Measurements from ENCODE around the gene MYO5A. TPM values are rescaled to one million over a fixed set of nuclear protein-coding genes. Genes with fewer than 3 reads are reported as not detected.

Gene MYO5A
- total RNA-seq, 4 donors from 2014 or later: 5.8 to 51.2 (median 10.2) TPM

GRCh38 chr15:52290329-52290728, 238.4 kb downstream of the MYO5A start:
- no peaks in the 10 kb centered on the region for H3K27me3 ChIP-seq
- TF ChIP-seq POLR2A (IDR thresholded peaks at IDR 0.05) (no peak), CTCF (IDR thresholded peaks at IDR 0.05 in 4 of 5, conservative IDR thresholded peaks at IDR 0.05 in 1 of 5) (no peak)
- no peaks in the 10 kb centered on the region for H3K9me3 ChIP-seq
- no peaks in the 10 kb centered on the region for H3K36me3 ChIP-seq
- DNase-seq (no peak), ATAC-seq (no peak)
- no peak overlapping the region for H3K27ac ChIP-seq
- peaks cover 0 to 4% of the 10 kb centered on the region in 2 donors for H3K4me1 ChIP-seq
- H3K4me3 ChIP-seq: no peak overlapping the region
- in situ Hi-C loops (cut with MboI; ENCODE audit: low sequenced_read_pairs in 4 of 4) (no loop called here), intact Hi-C loops (cut with DNase I; ENCODE audit: low total_unique reads) (no loop called here)

- H3K4me1 ChIP-seq: no peaks in the 10 kb centered on the region
- no peaks in the 10 kb centered on the region for H3K36me3 ChIP-seq
- ATAC-seq (no peak), DNase-seq (no peak)
- intact Hi-C loops (cut with DNase I; ENCODE audit: low total_unique reads) (no loop called here), in situ Hi-C loops (cut with MboI; ENCODE audit: low sequenced_read_pairs in 4 of 4) (no loop called here)
- no peaks in the 10 kb centered on the region for H3K27me3 ChIP-seq
- no peak overlapping the region for H3K27ac ChIP-seq
- no peak overlapping the region for H3K4me3 ChIP-seq
- TF ChIP-seq POLR2A (IDR thresholded peaks at IDR 0.05): no peak
- TF ChIP-seq CTCF (IDR thresholded peaks at IDR 0.05 in 4 of 5, conservative IDR thresholded peaks at IDR 0.05 in 1 of 5): no peak
- H3K9me3 ChIP-seq: no peaks in the 10 kb centered on the region
Observed at GRCh38 chr15:52289629-52290081, 239.0 kb downstream of the MYO5A start.

GRCh38 chr15:52288986-52289385, 239.7 kb downstream of the MYO5A start:
- in situ Hi-C loops (cut with MboI; ENCODE audit: low sequenced_read_pairs in 4 of 4): no loop called here
- Histone ChIP-seq H3K36me3 (no peaks in the 10 kb centered on the region), H3K27ac (no peak overlapping the region), H3K4me1 (no peaks in the 10 kb centered on the region), H3K9me3 (no peaks in the 10 kb centered on the region), H3K4me3 (no peak overlapping the region), H3K27me3 (no peaks in the 10 kb centered on the region)
- intact Hi-C loops (cut with DNase I; ENCODE audit: low total_unique reads): no loop called here
- no peak for ATAC-seq
- DNase-seq: no peak
- TF ChIP-seq CTCF (IDR thresholded peaks at IDR 0.05 in 4 of 5, conservative IDR thresholded peaks at IDR 0.05 in 1 of 5) (no peak), POLR2A (IDR thresholded peaks at IDR 0.05) (no peak)

GRCh38 chr15:52288051-52288942, 240.4 kb downstream of the MYO5A start:
- in situ Hi-C loops (cut with MboI; ENCODE audit: low sequenced_read_pairs in 4 of 4) (no loop called here), intact Hi-C loops (cut with DNase I; ENCODE audit: low total_unique reads) (no loop called here)
- Histone ChIP-seq H3K4me1 (no peaks in the 10 kb centered on the region), H3K27me3 (no peaks in the 10 kb centered on the region), H3K27ac (no peak overlapping the region), H3K9me3 (no peaks in the 10 kb centered on the region), H3K4me3 (no peak overlapping the region), H3K36me3 (no peaks in the 10 kb centered on the region)
- no peak for TF ChIP-seq POLR2A (IDR thresholded peaks at IDR 0.05)
- TF ChIP-seq CTCF (IDR thresholded peaks at IDR 0.05 in 4 of 5, conservative IDR thresholded peaks at IDR 0.05 in 1 of 5): no peak
- no peak for DNase-seq
- ATAC-seq: no peak

Measured in gastrocnemius medialis (tissue), 4 donors.